Endothelial cell of umbilical vein (primary cell): ENCODE measurements around the gene ADAMTS17. TPM values are rescaled to one million over a fixed set of nuclear protein-coding genes. Genes with fewer than 3 reads are reported as not detected.

ENCODE experiments used
- BruUV-seq: library from RNA; stranded (reverse); fragments of 400-500 nt; replicated peaks from 2 replicates; lab custom pipeline; 2021; lab: Mats Ljungman, UMichigan
- CTCF ChIA-PET: fragments of 300-600, 350-600 bp; sonication (Branson Sonifier 250); formaldehyde crosslinking; loops from one replicate; lab custom pipeline; 2021; ENCODE audit warnings: antibody characterized with exemption, inconsistent platforms; lab: Charles Lee
- POLR2A ChIA-PET: fragments of 300-600, 350-600 bp; sonication (Branson Sonifier 250); formaldehyde crosslinking; loops from one replicate; lab custom pipeline; 2021; ENCODE audit warnings: antibody characterized with exemption, inconsistent platforms; lab: Charles Lee
- DNase-seq: peaks from one replicate; pipeline ENCODE4 v3.0.0-alpha.2; 2011; ENCODE audit warnings: low read depth, low spot score
- FAIRE-seq: peaks from 2 replicates; lab custom pipeline; 2011; peaks lifted over from hg19 to GRCh38; lab: Jason Lieb, UNC
- H2AFZ ChIP-seq: 2 replicates; pipeline ENCODE4 v1.6.0; 2012; ENCODE audit warnings: low read depth, low read length, control low read depth, inconsistent platforms
- H3K27ac ChIP-seq: 2 replicates; pipeline ENCODE4 v1.5.1; 2011; ENCODE audit warnings: low read depth, mild to moderate bottlenecking, control low read depth, low read length, moderate library complexity; ENCODE audit not compliant: insufficient read depth
- H3K27me3 ChIP-seq, 2 experiments: 2 replicates each; pipeline versions ENCODE4 v1.6.0 to v1.6.1; 2011; ENCODE audit warnings: low read length in 2 of 2, mixed read lengths in 1 of 2; ENCODE audit not compliant: control insufficient read depth in 2 of 2, insufficient read depth in 2 of 2
- H3K36me3 ChIP-seq, 2 experiments: 2 replicates in 1 of 2; 3 replicates in 1 of 2; pipeline ENCODE4 v1.5.1; 2011; ENCODE audit warnings: low read length in 2 of 2, mild to moderate bottlenecking in 1 of 2, moderate library complexity in 1 of 2; ENCODE audit not compliant: control insufficient read depth in 2 of 2, insufficient read depth in 2 of 2; ENCODE audit errors: extremely low read depth in 1 of 2
- H3K4me1 ChIP-seq: 3 replicates; pipeline ENCODE4 v1.5.1; 2011; ENCODE audit warnings: mild to moderate bottlenecking, low read length; ENCODE audit not compliant: control insufficient read depth, insufficient read depth; ENCODE audit errors: extremely low read depth
- H3K4me2 ChIP-seq: 2 replicates; pipeline ENCODE4 v1.6.1; 2011; ENCODE audit warnings: low read length, control low read depth, mixed read lengths; ENCODE audit not compliant: insufficient read depth
- H3K4me3 ChIP-seq, 3 experiments: fragments of 200-600 bp in 1 of 3; sonication (generic), shearing (Covaris generic) in 1 of 3; replicated peaks in 1 of 3; 2 replicates each; pipeline ENCODE4 v1.5.1; 2011 to 2016; ENCODE audit warnings: control low read depth in 3 of 3, low read length in 3 of 3, mild to moderate bottlenecking in 2 of 3, inconsistent platforms in 1 of 3, low read depth in 1 of 3, moderate library complexity in 1 of 3; ENCODE audit not compliant: insufficient read depth in 1 of 3
- H3K79me2 ChIP-seq: 2 replicates; pipeline ENCODE4 v1.6.0; 2012; ENCODE audit warnings: low read length, inconsistent platforms; ENCODE audit not compliant: control insufficient read depth, insufficient read depth
- H3K9ac ChIP-seq: replicated peaks from 2 replicates; pipeline ENCODE3; 2011; ENCODE audit warnings: low read length, control low read depth; ENCODE audit not compliant: insufficient read depth; ENCODE audit errors: extremely low read depth
- H3K9me1 ChIP-seq: replicated peaks from 3 replicates; pipeline ENCODE4 v1.6.0; 2011; ENCODE audit warnings: mild to moderate bottlenecking, low read length; ENCODE audit not compliant: control insufficient read depth, insufficient read depth; ENCODE audit errors: extremely low read depth
- H3K9me3 ChIP-seq: replicated peaks from 2 replicates; pipeline ENCODE4 v1.5.1; 2012; ENCODE audit warnings: low read length, inconsistent platforms; ENCODE audit not compliant: control insufficient read depth, insufficient read depth
- H4K20me1 ChIP-seq: replicated peaks from 2 replicates; pipeline ENCODE3; 2011; ENCODE audit warnings: mild to moderate bottlenecking, low read length; ENCODE audit not compliant: control insufficient read depth, insufficient read depth; ENCODE audit errors: extremely low read depth
- CTCF ChIP-seq, 2 donors: IDR thresholded peaks; 1 replicate in 1 of 2; 2 replicates in 1 of 2; pipeline ENCODE4 v1.5.1; 2011; ENCODE audit warnings: low read length in 2 of 2, mild to moderate bottlenecking in 2 of 2, moderate library complexity in 2 of 2, control low read depth in 1 of 2, inconsistent platforms in 1 of 2, low read depth in 1 of 2; ENCODE audit not compliant: insufficient read depth in 1 of 2; ENCODE audit errors: extremely low read depth in 1 of 2
- EZH2 ChIP-seq: IDR thresholded peaks from 2 replicates; pipeline ENCODE4 v1.6.1; 2012; ENCODE audit warnings: borderline replicate concordance, low read depth, mild to moderate bottlenecking, moderate library complexity, low read length, inconsistent platforms; ENCODE audit not compliant: severe bottlenecking
- FOS ChIP-seq: IDR thresholded peaks from 2 replicates; pipeline ENCODE4 v1.6.1; 2011; ENCODE audit warnings: mild to moderate bottlenecking, low read length, moderate library complexity, borderline replicate concordance; ENCODE audit not compliant: insufficient read depth
- GATA2 ChIP-seq: IDR thresholded peaks from 2 replicates; pipeline ENCODE4 v1.7.0; 2011; ENCODE audit warnings: low read depth, mild to moderate bottlenecking, moderate library complexity, mixed read lengths, low read length; ENCODE audit not compliant: insufficient read length, insufficient read depth
- JUN ChIP-seq: IDR thresholded peaks from 2 replicates; pipeline ENCODE4 v1.6.1; 2011; ENCODE audit warnings: borderline replicate concordance, low read depth; ENCODE audit not compliant: insufficient read length, insufficient read depth
- MAX ChIP-seq: IDR thresholded peaks from 2 replicates; pipeline ENCODE4 v1.6.1; 2011; ENCODE audit not compliant: insufficient read depth, insufficient read length
- MYC ChIP-seq: IDR thresholded peaks from one replicate; pipeline ENCODE4 v1.6.1; 2011; ENCODE audit warnings: mild to moderate bottlenecking, low read depth, low read length
- POLR2A ChIP-seq: IDR thresholded peaks from 2 replicates; pipeline ENCODE4 v1.6.1; 2012; ENCODE audit warnings: low read depth, mild to moderate bottlenecking, control low read depth, low read length
- POLR2AphosphoS5 ChIP-seq: IDR thresholded peaks from 2 replicates; pipeline ENCODE4 v1.6.1; 2012; ENCODE audit warnings: low read depth, mild to moderate bottlenecking, control low read depth, low read length, moderate library complexity; ENCODE audit not compliant: insufficient read depth
- dilution Hi-C: fragments of 300-500 bp; cut with MboI; formaldehyde crosslinking; loops from one replicate; pipeline ENCODE4 v1.15.0; 2019; ENCODE audit warnings: low sequenced_read_pairs; ENCODE audit not compliant: extremely low pct_ligation_motif_present
- intact Hi-C: fragments of 100-400 bp; cut with micrococcal nuclease; formaldehyde crosslinking; loops from one replicate; pipeline ENCODE4 v1.10.0; 2022
- polyA plus RNA-seq, 4 experiments: library from polyadenylated mRNA; depleted of rRNA in 3 of 4; stranded (reverse) in 3 of 4; unstranded in 1 of 4; fragments of >200 nt; gene quantifications; 2 replicates each; pipeline versions ENCODE4 v1.2.1 to v1.2.3, GENCODE V29; 2011 to 2012; ENCODE audit warnings: missing spikeins in 1 of 4
- total RNA-seq: library from RNA; stranded (reverse); gene quantifications from 2 replicates; pipeline ENCODE4 v1.2.3, GENCODE V29; 2021

ADAMTS17 gene
- total and polyA plus RNA-seq, 2 donors (not counting 3 experiments of a cell fraction or from before 2014, with no cell fraction given) = 0.12 TPM; not detected in 1

- CTCF ChIA-PET = no interaction called here
- no TSS peak for BruUV-seq
- dilution Hi-C loops = no loop called here
Measured at GRCh38 chr15:100055821-100056220, 286.0 kb downstream of the ADAMTS17 start.

More at GRCh38 chr15:100055821-100056220, 286.0 kb downstream of the ADAMTS17 start:
- Histone ChIP-seq H3K9ac (no peak overlapping the region), H3K36me3 (no peaks in the 10 kb centered on the region), H3K79me2 (no peaks in the 10 kb centered on the region), H4K20me1 (no peaks in the 10 kb centered on the region), H3K9me1 (no peaks in the 10 kb centered on the region), H3K27ac (no peak overlapping the region), H3K4me1 (no peaks in the 10 kb centered on the region), H3K9me3 (no peaks in the 10 kb centered on the region), H3K4me2 (no peak overlapping the region), H3K27me3 (no peaks in the 10 kb centered on the region), H3K4me3 (no peak overlapping the region), H2AFZ (no peak overlapping the region)
- no peak for FAIRE-seq
- POLR2A ChIA-PET = no interaction called here
- TF ChIP-seq JUN (no peak), POLR2A (no peak), MAX (no peak), GATA2 (no peak), MYC (no peak), EZH2 (no peak), CTCF (IDR thresholded peaks at IDR 0.05; ENCODE audit: extremely low read depth in 1 of 2, insufficient read depth in 1 of 2, low read depth in 1 of 2, low read length in 2 of 2) (no peak), POLR2AphosphoS5 (no peak), FOS (no peak)
- intact Hi-C loops = no loop called here
- DNase-seq = no peak
